SK-MEL-5 (cell line): ENCODE results near the gene SOX5. TPM values are rescaled to one million over a fixed set of nuclear protein-coding genes. Genes with fewer than 3 reads are reported as not detected.
"Not testable (repeated sequence)": the region's sequence is repeated elsewhere in the genome, so short reads cannot be mapped to it uniquely, and the experiment has no call there.

ENCODE experiments used
- DNase-seq: peaks from one replicate; pipeline ENCODE4 v3.0.0-alpha.2; 2016; ENCODE audit warnings: low read depth, low spot score
- in situ Hi-C: cut with HindIII; loops from 2 replicates; pipeline ENCODE4 v1.10.0; 2016; ENCODE audit warnings: low sequenced_read_pairs, high pct_unique_total_duplicates, low pct_unique_long_range_greater_than_20kb
- total RNA-seq: library from RNA; depleted of rRNA; stranded (reverse); fragments of >200 nt; shearing (Covaris generic); gene quantifications from 2 replicates; pipeline ENCODE4 v1.2.3, GENCODE V29; 2014

SOX5 gene
- total RNA-seq, 1 experiment from 2014 or later, result 10.4 TPM

- no peak for DNase-seq
- in situ Hi-C loops, result no loop called here
These were observed 81.7 kb downstream of the SOX5 start for GRCh38 chr12:23867794-23868193.

GRCh38 chr12:23862701-23863100 lies 86.8 kb downstream of the SOX5 start:
- peak; percentile 96 for DNase-seq
- in situ Hi-C loops, result no loop called here

- no peak for DNase-seq
- in situ Hi-C loops, result no loop called here
These were observed 89.5 kb downstream of the SOX5 start for GRCh38 chr12:23860019-23860418.

- in situ Hi-C loops, result no loop called here
- DNase-seq, result no peak
These were observed 92.3 kb downstream of the SOX5 start for GRCh38 chr12:23857178-23857577.

GRCh38 chr12:23855813-23856212 lies 93.7 kb downstream of the SOX5 start:
- peak; percentile 31 for DNase-seq
- in situ Hi-C loops, result no loop called here

- in situ Hi-C loops, result no loop called here
- no peak for DNase-seq
These were observed 94.9 kb downstream of the SOX5 start for GRCh38 chr12:23854598-23854997.

- in situ Hi-C loops, result no loop called here
- DNase-seq, result no peak
These were observed 95.8 kb downstream of the SOX5 start for GRCh38 chr12:23853640-23854039.

GRCh38 chr12:23851602-23852001 lies 97.9 kb downstream of the SOX5 start:
- in situ Hi-C loops, result no loop called here
- DNase-seq, result no peak

- in situ Hi-C loops, result no loop called here
- no peak for DNase-seq
These were observed 101.6 kb downstream of the SOX5 start for GRCh38 chr12:23847857-23848256.

GRCh38 chr12:23843958-23844357 lies 105.5 kb downstream of the SOX5 start:
- in situ Hi-C loops, result no loop called here
- no peak for DNase-seq

- in situ Hi-C loops, result no loop called here
- DNase-seq, result no peak
These were observed 115.4 kb downstream of the SOX5 start for GRCh38 chr12:23834076-23834475.

- no peak for DNase-seq
- in situ Hi-C loops, result no loop called here
These were observed 117.7 kb downstream of the SOX5 start for GRCh38 chr12:23831739-23832138.

- peak; percentile 61 for DNase-seq
- in situ Hi-C loops, result no loop called here
These were observed 119.3 kb downstream of the SOX5 start for GRCh38 chr12:23830210-23830609.

- in situ Hi-C loops, result no loop called here
- DNase-seq, result no peak
These were observed 122.1 kb downstream of the SOX5 start for GRCh38 chr12:23827353-23827752.

GRCh38 chr12:23825124-23825523 lies 124.3 kb downstream of the SOX5 start:
- in situ Hi-C loops, DNase-seq: not testable (repeated sequence)

- in situ Hi-C loops, result no loop called here
- DNase-seq, result no peak
These were observed 125.1 kb downstream of the SOX5 start for GRCh38 chr12:23824358-23824757.

GRCh38 chr12:23822883-23823282 lies 126.6 kb downstream of the SOX5 start:
- DNase-seq, in situ Hi-C loops: not testable (repeated sequence)

GRCh38 chr12:23817345-23817744 lies 132.1 kb downstream of the SOX5 start:
- in situ Hi-C loops, result no loop called here
- no peak for DNase-seq

GRCh38 chr12:23816394-23816851 lies 133.0 kb downstream of the SOX5 start:
- DNase-seq, result no peak
- in situ Hi-C loops, result no loop called here

GRCh38 chr12:23815810-23816209 lies 133.7 kb downstream of the SOX5 start:
- DNase-seq, result no peak
- in situ Hi-C loops, result no loop called here
